NCI-H2196 treated with DMSO at 0.1 percent for 48 hours (cell line): ENCODE measurements around the gene ILKAP.

Experiments
- DNase-seq: peaks from one replicate; lab custom pipeline; 2025; ENCODE audit not compliant: unreplicated experiment; lab: John Stamatoyannopoulos, UW

Gene ILKAP

DNA sequence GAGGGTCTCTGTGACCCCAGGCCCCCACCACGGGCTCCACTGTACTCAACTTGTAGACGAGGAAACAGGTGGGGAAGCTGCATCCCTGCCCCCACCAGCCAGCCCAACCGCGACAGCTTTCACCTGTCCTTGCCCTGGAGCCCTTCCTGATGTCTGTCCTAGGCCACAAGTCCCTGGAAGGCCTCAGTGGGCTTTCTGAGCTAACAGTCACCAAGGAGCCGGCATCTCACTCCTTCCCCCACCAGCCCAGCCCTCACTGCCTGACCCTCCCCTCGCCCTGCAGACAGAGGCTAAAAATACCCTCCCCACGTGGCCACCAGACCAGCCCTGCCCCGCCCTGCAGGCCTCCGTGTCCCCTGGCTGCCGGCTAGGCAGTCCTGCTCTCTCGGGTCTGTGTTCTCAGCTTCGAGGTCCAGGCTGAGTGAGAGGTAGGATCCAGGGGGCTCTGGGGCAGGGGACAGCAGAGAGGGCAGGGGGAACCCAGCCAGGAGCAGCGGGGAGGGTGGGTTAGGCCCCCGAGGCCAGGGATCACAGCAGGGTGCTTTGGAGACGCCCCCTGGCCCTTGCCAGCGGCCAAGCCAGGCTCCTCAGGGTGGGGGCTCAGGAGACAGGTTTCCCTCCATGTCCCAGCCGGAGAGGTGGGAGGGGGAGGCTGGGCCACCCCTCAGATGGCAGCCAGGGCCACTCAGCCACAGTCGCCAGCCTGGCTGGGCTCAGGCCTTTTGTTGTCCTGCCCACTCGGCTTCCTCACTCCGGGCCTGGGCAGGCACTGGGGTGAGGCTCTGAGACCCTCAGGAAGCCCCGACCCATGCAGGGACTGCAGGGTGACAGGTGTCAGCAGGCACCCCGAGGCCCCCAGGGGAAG is 64.9 kb downstream of the ILKAP start, which contains the start of gene KLHL30:
KLHL30 (plus strand) TSS at position 338 of the 865 bp plus-strand sequence. CDS start 2,087 bp downstream, outside the sequence.
- DNase-seq, result no peak

DNA sequence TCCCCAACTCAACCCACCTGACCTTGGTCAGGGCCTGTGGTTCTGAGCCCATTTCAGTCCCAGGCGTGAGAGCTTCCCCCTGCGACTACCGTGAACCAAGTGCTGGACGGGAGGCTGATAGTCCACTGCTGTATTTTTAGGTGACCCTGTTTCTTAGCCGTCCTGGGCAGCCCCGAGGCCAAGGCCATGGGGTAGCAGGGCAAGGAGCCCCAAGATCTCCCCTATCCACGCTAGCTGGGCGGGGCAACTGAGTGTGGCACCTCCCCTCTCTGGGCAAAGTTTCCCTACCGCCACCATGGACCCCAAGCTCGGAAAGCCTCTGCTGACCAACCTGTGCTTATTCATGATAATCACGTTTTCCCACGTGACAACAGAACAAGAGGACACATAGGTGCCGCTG is 65.6 kb downstream of the ILKAP start:
- no peak for DNase-seq

DNA sequence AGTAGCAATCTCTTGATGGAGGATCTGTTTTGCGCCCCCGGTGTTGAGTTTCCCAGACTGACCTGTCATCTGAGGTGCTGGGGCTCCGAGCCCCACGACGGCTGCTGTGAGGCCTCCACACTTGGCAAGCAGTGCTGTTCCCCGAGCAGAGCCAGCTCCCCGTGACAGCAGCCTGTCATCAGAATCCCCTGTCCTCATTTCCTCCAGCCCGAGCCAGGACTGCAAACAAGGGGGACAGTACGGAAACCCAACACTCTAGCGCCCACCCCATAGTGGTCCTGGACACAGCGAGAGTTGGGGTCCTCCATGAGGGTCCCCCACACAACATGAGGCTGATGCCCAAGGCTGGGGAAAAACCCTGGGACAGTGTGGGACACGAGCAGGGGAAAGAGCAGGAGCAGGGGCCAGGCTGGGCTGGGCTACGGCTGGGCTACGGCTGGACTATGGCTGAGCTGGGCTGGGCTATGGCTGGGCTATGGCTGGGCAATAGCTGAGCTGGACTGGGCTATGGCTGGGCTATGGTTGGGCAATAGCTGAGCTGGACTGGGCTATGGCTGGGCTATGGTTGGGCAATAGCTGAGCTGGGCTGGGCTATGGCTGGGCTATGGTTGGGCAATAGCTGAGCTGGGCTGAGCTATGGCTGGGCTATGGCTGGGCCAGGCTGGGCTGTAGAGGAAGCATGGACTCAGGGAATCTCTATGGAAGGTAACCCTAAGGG is 66.5 kb downstream of the ILKAP start:
- DNase-seq, result no peak

DNA sequence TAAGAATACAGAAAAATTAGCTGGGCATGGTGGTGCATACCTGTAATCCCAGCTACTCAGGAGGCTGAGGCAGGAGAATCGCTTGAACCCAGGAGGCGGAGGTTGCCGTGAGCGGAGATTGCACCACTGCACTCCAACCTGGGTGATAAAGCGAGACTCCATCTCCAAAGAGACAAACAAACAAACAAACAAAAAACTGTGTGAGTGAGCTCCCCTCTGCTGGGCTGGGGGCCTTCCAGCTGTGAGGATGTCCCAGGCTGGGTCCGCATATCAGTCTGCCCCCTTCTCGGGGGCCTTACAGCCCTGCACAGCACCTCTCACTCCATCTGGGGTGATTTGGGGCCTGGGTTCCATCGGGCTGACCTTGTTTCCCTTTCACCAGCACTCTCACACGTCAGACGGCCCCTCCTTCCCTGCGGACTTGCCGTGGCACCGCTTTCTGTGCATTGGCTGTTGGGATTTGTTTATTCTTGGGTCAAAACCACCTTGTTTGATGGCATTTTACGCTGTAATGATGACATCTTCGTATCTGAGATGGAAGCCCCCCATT is 67.8 kb downstream of the ILKAP start:
- no peak for DNase-seq

DNA sequence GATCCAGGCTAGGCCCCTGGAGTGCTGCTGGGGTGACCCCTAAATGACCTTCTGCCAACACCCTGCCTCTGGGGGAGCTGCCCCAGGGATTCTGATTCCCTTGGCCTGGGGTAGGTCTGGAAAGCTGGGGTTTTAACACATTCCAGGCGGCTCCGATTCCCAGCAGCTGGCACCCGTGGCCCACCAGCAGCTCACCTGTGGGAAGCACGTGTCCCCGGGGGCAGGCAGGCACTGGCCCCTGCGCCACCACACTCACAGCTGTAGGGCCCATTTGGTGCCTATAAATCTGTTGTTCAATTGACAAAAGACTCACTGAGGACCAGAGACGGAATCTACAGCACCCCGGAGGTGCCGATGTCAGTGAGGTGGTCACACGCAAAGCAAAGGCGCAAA is 69.1 kb downstream of the ILKAP start:
- no peak for DNase-seq

DNA sequence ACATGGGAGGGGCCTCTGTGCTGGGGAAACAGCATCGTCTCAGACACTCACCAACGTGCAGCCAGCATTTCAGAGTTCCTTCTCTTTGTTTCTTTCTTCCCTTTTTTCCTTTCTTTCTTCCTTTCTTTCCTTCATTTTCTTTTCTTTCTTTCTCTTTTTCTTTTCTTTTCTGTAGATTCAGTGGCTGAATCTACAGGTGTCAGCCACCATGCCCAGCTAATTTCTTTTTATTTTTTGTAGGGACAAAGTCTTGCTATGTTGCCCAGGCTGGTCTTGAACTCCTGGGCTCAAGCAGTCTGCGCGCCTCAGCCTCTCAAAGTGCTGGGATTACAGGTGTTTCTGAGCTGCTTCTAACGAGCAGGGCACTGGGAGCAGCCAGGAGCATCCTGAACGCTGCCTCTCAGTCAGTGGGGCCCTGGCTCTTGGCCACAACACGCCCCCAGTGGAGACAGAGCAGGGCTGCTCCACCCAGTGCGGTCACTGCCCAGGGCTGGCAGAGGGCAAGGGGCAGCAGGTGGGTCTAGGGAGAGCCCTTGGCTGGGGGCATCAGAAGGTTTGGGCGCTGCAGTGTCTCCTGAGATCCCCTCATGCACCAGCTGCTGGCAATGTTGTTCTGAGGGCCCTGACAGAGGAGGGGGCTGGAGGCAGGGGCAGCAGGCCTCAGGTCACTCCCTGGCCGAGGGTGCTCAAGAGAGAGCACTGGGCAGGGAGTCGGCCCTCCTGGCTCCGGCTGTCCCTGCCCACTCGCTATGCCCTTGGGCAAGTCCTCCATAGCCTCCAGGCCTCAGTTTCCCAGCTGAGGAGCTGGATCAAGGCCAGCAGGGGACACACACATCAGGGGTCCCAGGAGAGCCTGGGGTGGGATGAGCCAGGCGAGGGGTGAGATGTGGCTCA is 69.7 kb downstream of the ILKAP start:
- DNase-seq, result no peak

DNA sequence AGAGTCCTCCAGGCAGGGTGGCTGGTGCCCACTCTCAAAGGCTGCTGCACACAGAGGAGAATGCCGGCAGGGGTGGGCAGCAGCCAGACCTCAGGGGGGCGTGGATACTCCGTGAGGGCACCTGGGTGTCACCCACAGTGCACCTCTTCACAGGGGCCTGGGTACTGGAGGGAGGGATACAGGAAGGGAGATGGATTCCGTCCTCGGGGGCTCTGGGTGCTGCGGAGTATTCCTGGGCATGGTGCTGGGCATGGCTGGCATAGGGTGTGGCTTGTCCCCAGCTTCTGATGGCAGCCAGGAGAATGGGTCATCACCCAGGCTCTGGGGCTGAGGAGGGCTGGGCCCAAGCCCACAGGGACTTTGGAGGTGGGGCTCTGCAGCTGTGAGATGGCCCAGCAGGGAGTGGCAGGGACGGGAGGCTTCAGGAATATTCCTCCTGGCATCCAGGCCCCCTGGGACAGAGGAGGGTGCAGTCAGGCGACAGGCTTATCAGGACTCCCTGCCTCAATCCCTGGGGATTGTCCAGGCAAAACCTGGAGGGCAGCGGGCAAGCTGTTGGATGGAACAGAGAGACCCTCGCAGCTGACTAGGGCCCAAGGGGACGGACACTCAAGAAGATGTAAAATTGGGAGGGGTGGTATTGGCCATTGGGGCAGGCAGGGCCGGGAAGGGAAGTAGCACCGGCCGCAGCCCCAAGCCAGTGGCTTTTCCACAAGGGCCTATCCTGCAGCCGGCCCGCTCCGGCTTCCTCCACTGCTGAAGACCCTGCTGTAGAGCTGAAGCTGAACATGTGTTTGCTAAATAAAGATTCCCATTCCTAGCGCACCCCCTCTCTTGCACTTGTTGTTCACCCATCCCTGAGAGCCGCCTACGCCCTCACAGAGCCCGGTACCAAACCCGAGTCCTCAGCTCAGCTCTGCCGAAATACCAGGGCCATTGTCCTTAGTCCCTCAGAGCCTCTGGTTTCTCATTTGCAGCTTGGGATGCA is 70.7 kb downstream of the ILKAP start:
- DNase-seq, result no peak

DNA sequence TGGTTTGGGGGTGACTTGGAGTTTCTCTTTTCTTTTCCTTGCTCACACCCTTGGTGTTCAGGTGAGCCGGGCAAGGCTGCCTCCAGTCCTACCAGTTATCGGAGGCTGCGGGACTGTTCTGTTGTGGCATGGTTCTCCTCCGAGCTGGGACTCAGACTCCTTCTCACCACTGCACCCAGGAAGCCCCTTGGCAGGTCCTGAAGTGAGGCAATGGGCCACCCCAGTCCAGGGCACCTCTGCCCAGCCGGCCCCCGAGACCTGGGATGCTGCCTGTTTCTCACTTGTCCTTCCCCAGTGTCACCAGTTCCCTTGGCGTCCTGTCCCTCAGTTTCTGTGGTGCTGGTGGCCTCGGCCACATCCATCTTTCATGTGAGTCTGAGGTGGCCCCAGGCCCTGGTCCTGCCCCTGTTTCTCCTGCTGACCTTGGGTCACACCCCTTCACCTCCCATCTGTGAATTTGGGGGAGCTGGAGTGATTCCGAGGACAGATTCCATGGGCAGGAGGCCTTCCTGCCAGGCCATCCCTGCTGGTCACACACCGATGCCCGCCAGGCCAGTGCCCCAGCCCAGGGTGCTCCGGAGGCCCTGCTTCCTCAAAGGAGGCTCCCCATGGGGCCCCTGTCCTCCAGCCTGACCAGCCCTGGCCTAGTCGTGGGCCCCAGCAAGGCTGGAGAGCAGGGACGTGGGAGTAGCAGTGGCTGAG is 71.6 kb downstream of the ILKAP start:
- DNase-seq, result no peak

DNA sequence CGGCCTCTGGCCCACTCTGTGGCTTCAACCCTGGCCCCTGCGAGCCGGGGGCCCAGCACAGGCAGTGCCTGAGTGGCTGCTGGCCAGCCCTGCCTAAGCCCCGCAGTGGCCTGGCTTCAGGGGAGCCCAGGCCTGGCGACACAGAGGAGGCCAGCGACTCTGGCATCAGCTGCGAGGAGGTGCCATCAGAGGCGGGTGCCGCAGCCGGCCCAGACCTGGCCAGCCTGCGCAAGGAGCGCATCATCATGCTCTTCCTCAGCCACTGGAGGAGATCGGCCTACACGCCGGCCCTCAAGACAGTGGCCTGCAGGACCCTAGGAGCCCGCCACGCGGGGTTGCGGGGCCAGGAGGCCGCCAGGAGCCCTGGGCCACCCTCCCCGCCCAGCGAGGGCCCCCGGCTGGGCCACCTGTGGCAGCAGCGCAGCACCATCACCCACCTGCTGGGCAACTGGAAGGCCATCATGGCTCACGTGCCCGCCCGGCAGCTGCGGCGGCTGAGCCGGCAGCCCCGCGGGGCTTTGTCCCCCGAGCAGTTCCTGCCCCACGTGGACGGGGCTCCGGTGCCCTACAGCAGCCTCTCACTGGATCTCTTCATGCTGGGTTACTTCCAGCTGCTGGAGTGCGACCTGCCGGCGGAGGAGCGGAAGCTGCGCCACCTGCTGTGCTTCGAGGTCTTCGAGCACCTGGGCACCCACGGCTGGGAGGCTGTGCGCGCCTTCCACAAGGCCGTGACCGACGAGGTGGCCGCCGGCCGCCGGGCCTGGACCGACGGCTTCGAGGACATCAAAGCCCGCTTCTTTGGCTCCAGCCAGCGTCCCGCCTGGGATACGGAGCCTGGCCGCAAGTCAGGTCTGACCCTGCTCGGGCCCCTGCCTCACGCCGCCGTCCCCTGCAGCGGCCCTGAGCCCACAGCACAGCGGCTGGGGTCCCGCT is 72.5 kb downstream of the ILKAP start:
- no peak for DNase-seq

DNA sequence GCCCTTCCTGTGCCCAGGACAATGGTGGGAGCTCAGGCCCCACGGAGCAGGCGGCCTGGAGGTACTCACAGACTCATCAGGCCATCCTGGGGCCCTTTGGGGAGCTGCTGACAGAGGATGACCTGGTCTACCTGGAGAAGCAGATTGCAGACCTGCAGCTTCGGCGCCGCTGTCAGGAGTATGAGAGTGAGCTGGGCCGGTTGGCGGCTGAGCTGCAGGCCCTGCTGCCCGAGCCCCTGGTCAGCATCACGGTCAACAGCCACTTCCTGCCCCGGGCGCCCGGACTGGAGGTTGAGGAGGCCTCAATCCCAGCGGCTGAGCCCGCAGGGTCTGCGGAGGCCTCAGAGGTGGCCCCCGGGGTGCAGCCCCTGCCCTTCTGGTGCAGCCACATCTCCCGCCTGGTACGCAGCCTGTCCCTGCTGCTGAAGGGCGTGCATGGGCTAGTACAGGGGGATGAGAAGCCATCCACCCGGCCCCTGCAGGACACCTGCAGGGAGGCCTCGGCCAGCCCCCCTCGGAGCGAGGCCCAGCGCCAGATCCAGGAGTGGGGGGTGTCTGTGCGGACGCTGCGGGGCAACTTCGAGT is 73.3 kb downstream of the ILKAP start:
- no peak for DNase-seq

DNA sequence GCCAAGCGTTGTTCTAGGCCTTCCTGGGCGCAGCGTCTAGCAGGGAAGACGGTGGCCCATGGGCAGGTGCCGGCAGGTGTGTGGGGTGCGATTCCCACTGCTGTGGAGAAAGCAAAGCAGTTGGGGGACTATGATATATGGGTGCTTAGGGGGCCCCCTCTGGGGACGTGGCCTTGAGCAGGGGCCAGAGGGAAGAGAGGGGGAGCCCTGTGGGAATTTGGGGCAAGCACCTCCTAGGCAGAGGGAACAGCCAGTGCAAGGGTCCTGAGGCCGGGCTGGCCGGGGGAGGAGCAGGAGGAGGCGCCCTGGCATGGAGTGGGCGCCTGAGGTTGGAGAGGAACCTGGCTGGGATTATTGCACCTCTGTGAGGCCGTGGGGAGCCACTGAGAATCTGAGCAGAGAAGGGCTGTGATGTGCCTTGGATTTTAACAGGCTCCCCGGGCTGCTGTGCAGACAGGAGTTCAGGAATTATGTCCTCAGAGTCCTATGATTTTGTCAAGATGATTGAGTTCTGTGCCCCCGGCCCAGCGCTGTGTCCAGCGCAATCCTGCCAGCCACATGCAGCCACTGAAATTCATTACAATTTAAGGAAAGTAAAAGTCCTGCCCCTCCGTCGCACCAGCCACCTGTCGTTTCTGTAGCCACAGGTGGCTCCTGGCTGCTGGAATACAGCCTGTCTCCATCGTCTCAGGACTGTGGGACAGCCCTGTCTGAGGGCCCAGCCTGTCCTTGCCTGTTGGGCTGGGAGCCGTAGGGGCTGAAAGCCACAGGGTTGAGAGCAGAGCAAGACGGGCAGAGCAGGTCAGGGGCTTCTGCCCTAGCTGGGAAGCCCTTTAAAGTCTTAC is 74.1 kb downstream of the ILKAP start:
- DNase-seq, result no peak

DNA sequence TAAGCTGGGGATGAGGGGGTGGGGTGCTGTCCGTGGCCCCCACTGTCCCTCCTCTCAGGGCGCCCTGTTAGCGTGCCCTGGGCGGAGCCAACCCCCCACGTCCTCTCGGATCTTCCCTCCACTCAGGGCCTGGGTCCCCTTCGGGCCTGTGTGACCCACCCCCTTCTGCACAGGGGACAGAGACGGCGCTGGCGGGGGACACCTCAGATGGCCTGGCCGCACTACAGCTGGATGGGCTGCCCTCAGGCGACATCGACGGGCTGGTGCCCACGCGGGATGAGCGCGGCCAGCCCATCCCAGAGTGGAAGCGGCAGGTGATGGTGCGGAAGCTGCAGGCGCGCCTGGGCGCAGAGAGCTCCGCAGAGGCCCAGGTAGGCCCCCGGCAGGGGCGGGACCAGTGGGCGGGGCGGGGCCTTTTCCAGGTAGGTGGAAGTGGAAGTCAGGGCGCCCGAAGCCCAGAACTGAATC is 74.9 kb downstream of the ILKAP start:
- DNase-seq, result no peak

DNA sequence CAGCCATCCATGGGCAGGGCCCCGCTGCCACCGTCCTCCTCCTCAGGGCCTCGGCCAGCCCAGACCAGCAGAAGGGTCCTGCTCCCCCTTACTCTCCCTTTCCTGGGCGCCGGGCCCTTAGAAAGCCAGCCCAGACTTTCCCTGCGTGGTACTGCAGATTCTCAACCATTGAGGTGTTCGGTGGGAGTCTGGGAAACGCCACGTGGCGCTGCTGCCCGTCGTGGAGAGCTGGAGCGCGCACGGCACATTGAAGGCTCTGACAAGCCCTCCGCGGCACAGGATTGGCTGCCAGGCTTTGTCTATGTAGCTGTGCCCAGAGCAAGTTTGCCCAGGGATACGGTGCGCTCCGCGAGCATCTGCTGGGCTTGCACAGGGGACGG is 75.4 kb downstream of the ILKAP start:
- no peak for DNase-seq

DNA sequence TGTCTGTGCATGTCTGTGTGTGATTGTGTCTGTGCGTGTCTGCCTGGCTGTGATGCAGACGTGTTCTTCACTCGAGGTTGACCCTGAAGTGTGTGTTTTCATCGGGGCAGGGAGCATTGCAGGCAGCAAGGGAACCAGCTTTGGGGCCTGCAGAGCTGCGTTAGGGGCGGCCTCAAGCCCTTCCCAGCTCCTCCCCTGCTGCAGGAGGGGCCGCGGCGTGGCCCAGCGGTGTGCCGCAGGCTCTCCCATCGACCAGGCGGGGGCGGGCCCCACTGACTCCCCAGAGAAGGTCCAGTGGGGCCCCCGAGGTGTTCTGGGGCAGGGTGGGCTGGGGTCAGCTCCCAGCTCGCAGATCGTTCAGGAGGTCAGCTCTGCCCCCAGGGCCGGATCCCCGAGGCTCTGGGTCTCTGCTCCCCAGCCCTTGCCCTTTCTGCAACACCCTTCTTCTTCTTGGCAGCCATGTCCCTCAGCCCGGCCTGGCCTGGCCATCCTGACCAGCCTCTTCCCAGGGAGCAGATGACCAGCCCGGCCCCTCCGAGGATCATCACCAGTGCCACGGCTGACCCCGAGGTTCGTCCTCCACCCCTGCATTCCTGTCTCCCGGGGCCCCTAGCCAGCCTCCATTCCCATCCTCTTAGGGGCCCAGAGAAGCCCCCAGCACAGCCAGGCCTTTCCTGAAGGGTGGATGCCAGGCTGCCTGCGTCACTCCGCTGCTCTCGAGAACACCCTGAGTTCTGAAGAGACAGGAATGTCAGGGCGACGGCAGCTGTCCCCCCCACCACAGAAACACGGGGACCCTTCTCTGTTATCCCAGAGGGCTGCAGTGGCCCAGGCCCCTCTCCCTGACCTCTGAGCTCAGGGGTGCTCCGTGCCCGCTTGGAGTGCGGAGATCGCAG is 76.1 kb downstream of the ILKAP start:
- no peak for DNase-seq

DNA sequence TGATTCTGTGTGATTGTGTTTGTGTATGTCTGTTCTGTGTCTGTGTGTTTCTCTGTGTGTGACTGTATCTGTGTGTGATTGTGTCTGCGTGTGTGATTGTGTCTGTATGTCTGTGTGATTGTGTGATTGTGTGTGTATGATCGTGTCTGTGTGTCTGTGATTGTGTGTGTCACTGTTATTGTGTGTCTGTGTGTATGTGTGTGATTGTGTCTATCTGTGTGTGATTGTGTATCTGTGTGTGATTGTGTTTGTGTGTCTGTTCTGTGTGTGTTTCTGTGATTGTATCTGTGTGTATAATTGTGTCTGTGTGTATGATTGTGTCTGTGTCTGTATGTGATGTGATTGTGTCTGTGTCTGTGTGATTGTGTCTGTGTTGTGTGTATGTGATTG is 76.7 kb downstream of the ILKAP start:
- no peak for DNase-seq

DNA sequence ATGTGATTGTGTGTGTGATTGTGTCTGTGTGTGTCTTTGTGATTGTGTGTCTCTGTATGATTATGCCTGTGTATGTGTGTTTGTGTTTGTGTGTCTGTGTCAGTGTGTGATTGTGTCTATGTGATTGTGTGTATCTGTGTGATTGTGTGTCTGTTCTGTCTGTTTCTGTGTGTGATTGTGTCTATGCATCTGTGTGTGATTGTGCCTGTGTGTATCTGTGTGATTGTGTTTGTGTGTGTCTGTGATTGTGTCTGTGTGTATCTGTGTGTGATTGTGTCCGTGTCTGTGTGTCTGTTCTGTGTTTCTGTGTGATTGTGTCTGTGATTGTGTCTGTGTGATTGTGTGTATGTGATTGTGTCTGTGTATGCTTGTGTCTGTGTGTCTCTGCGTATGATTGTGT is 77.2 kb downstream of the ILKAP start:
- no peak for DNase-seq
